ENCODE measurements around the gene EGFL8. TPM values are rescaled to one million over a fixed set of nuclear protein-coding genes. Genes with fewer than 3 reads are reported as not detected.

EGFL8 gene
- total and polyA plus RNA-seq, 2 of the 8 experiments (the other 6 are each of a cell fraction or from before 2014, with no cell fraction given) = 5.0 to 9.2 TPM

- TF ChIP-seq, protein P1, sequence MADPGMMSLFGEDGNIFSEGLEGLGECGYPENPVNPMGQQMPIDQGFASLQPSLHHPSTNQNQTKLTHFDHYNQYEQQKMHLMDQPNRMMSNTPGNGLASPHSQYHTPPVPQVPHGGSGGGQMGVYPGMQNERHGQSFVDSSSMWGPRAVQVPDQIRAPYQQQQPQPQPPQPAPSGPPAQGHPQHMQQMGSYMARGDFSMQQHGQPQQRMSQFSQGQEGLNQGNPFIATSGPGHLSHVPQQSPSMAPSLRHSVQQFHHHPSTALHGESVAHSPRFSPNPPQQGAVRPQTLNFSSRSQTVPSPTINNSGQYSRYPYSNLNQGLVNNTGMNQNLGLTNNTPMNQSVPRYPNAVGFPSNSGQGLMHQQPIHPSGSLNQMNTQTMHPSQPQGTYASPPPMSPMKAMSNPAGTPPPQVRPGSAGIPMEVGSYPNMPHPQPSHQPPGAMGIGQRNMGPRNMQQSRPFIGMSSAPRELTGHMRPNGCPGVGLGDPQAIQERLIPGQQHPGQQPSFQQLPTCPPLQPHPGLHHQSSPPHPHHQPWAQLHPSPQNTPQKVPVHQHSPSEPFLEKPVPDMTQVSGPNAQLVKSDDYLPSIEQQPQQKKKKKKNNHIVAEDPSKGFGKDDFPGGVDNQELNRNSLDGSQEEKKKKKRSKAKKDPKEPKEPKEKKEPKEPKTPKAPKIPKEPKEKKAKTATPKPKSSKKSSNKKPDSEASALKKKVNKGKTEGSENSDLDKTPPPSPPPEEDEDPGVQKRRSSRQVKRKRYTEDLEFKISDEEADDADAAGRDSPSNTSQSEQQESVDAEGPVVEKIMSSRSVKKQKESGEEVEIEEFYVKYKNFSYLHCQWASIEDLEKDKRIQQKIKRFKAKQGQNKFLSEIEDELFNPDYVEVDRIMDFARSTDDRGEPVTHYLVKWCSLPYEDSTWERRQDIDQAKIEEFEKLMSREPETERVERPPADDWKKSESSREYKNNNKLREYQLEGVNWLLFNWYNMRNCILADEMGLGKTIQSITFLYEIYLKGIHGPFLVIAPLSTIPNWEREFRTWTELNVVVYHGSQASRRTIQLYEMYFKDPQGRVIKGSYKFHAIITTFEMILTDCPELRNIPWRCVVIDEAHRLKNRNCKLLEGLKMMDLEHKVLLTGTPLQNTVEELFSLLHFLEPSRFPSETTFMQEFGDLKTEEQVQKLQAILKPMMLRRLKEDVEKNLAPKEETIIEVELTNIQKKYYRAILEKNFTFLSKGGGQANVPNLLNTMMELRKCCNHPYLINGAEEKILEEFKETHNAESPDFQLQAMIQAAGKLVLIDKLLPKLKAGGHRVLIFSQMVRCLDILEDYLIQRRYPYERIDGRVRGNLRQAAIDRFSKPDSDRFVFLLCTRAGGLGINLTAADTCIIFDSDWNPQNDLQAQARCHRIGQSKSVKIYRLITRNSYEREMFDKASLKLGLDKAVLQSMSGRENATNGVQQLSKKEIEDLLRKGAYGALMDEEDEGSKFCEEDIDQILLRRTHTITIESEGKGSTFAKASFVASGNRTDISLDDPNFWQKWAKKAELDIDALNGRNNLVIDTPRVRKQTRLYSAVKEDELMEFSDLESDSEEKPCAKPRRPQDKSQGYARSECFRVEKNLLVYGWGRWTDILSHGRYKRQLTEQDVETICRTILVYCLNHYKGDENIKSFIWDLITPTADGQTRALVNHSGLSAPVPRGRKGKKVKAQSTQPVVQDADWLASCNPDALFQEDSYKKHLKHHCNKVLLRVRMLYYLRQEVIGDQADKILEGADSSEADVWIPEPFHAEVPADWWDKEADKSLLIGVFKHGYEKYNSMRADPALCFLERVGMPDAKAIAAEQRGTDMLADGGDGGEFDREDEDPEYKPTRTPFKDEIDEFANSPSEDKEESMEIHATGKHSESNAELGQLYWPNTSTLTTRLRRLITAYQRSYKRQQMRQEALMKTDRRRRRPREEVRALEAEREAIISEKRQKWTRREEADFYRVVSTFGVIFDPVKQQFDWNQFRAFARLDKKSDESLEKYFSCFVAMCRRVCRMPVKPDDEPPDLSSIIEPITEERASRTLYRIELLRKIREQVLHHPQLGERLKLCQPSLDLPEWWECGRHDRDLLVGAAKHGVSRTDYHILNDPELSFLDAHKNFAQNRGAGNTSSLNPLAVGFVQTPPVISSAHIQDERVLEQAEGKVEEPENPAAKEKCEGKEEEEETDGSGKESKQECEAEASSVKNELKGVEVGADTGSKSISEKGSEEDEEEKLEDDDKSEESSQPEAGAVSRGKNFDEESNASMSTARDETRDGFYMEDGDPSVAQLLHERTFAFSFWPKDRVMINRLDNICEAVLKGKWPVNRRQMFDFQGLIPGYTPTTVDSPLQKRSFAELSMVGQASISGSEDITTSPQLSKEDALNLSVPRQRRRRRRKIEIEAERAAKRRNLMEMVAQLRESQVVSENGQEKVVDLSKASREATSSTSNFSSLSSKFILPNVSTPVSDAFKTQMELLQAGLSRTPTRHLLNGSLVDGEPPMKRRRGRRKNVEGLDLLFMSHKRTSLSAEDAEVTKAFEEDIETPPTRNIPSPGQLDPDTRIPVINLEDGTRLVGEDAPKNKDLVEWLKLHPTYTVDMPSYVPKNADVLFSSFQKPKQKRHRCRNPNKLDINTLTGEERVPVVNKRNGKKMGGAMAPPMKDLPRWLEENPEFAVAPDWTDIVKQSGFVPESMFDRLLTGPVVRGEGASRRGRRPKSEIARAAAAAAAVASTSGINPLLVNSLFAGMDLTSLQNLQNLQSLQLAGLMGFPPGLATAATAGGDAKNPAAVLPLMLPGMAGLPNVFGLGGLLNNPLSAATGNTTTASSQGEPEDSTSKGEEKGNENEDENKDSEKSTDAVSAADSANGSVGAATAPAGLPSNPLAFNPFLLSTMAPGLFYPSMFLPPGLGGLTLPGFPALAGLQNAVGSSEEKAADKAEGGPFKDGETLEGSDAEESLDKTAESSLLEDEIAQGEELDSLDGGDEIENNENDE (IDR thresholded peaks at IDR 0.05; ENCODE audit: insufficient replicate concordance, low read length) = no peak
- TF ChIP-seq CHD1 (IDR thresholded peaks at IDR 0.05; ENCODE audit: low read depth, low read length) (no peak), TCF12 (IDR thresholded peaks at IDR 0.05; ENCODE audit: low read depth, low read length) (no peak), ASH2L (IDR thresholded peaks at IDR 0.05; ENCODE audit: low read length) (no peak), POLR2A (IDR thresholded peaks at IDR 0.05; ENCODE audit: control extremely low read depth in 1 of 2, low read depth in 2 of 2, low read length in 2 of 2) (no peak), RAD21 (IDR thresholded peaks at IDR 0.05 in 1 of 2, conservative IDR thresholded peaks at IDR 0.05 in 1 of 2; ENCODE audit: low read depth in 2 of 2, low read length in 2 of 2) (no peak), HDAC2 (IDR thresholded peaks at IDR 0.05; ENCODE audit: borderline replicate concordance in 1 of 2, low read depth in 2 of 2, low read length in 2 of 2) (no peak), NANOG (IDR thresholded peaks at IDR 0.05; ENCODE audit: insufficient read depth, low read depth, low read length, poor library complexity, severe bottlenecking) (no peak), SRF (IDR thresholded peaks at IDR 0.05; ENCODE audit: low read depth, low read length) (no peak), MAFK (IDR thresholded peaks at IDR 0.05; ENCODE audit: low read depth, low read length) (no peak), RNF2 (IDR thresholded peaks at IDR 0.05; ENCODE audit: borderline replicate concordance, low read depth, low read length, missing control alignments, poor library complexity, severe bottlenecking) (no peak), PHF8 (conservative IDR thresholded peaks at IDR 0.05; ENCODE audit: low read depth, low read length) (no peak)
Measured at GRCh38 chr6:32127409-32127716, 37.0 kb upstream of the EGFL8 start (continued).

Data from H1 (cell line).